Ovary (tissue), 3 donors: Measurements from ENCODE around the gene LTC4S.

ENCODE experiments used
- CTCF ChIP-seq, 3 donors: fragments of 450-650 bp in 2 of 3; fragments of 200-600 bp in 1 of 3; IDR thresholded peaks; one replicate each; pipeline versions ENCODE4 v1.5.1 to v1.8.0; 2016 to 2022; ENCODE audit warnings: antibody characterized with exemption in 3 of 3, mild to moderate bottlenecking in 1 of 3
- POLR2A ChIP-seq: fragments of 450-650 bp; IDR thresholded peaks from one replicate; pipeline ENCODE4 v1.6.1; 2017; ENCODE audit warnings: antibody characterized with exemption, mild to moderate bottlenecking, moderate library complexity
- donor health status: DM: no; HTN: no; CAD: no.

GRCh38 chr5:179766021-179766725 is 27.6 kb upstream of the LTC4S start:
- no peak for TF ChIP-seq CTCF (IDR thresholded peaks at IDR 0.05)
- no peak for TF ChIP-seq POLR2A
